Measurements from ENCODE around the gene SLC11A1.
A peak's percentile ranks its signal among the peaks of the same experiment; 100 is the strongest.

Gene SLC11A1

GRCh38 chr2:218378053-218378452, 4.0 kb upstream of the SLC11A1 start:
- TF ChIP-seq CTCF (IDR thresholded peaks at IDR 0.05; ENCODE audit: poor library complexity, severe bottlenecking): no peak
- no peaks in the 10 kb centered on the region for H3K9me3 ChIP-seq (ENCODE audit: severe bottlenecking)
- no peak for ATAC-seq (ENCODE audit: low read depth)
- H3K27ac ChIP-seq (ENCODE audit: poor library complexity, severe bottlenecking): no peak overlapping the region
- H3K4me1 ChIP-seq (ENCODE audit: insufficient read depth, poor library complexity, severe bottlenecking): peaks cover 9% of the 10 kb centered on the region
- no peak for DNase-seq (ENCODE audit: low spot score)
- no peaks in the 10 kb centered on the region for H3K27me3 ChIP-seq (ENCODE audit: insufficient read depth, poor library complexity, severe bottlenecking)
- H3K4me3 ChIP-seq (ENCODE audit: severe bottlenecking): no peak overlapping the region
- no peaks in the 10 kb centered on the region for H3K36me3 ChIP-seq (ENCODE audit: low read depth)

- no peaks in the 10 kb centered on the region for H3K36me3 ChIP-seq (ENCODE audit: low read depth)
These were observed 712 bp downstream of the SLC11A1 start for GRCh38 chr2:218382785-218383184.

GRCh38 chr2:218383892-218384519, 1.9 kb downstream of the SLC11A1 start:
- H3K4me3 ChIP-seq (ENCODE audit: severe bottlenecking): no peak overlapping the region
- DNase-seq (ENCODE audit: low spot score) (no peak), ATAC-seq (ENCODE audit: low read depth) (peak; percentile 88)
- peaks cover 14% of the 10 kb centered on the region for H3K4me1 ChIP-seq (ENCODE audit: insufficient read depth, poor library complexity, severe bottlenecking)
- H3K27ac ChIP-seq (ENCODE audit: poor library complexity, severe bottlenecking): peak overlapping the region; percentile 4
- no peaks in the 10 kb centered on the region for H3K9me3 ChIP-seq (ENCODE audit: severe bottlenecking)
- no peaks in the 10 kb centered on the region for H3K36me3 ChIP-seq (ENCODE audit: low read depth)
- H3K27me3 ChIP-seq (ENCODE audit: insufficient read depth, poor library complexity, severe bottlenecking): no peaks in the 10 kb centered on the region
- no peak for TF ChIP-seq CTCF (IDR thresholded peaks at IDR 0.05; ENCODE audit: poor library complexity, severe bottlenecking)

More at GRCh38 chr2:218382785-218383184, 712 bp downstream of the SLC11A1 start:
- Histone ChIP-seq H3K4me1 (ENCODE audit: insufficient read depth, poor library complexity, severe bottlenecking) (peaks cover 14% of the 10 kb centered on the region), H3K9me3 (ENCODE audit: severe bottlenecking) (no peaks in the 10 kb centered on the region), H3K27ac (ENCODE audit: poor library complexity, severe bottlenecking) (no peak overlapping the region), H3K27me3 (ENCODE audit: insufficient read depth, poor library complexity, severe bottlenecking) (no peaks in the 10 kb centered on the region), H3K4me3 (ENCODE audit: severe bottlenecking) (no peak overlapping the region)
- no peak for DNase-seq (ENCODE audit: low spot score)
- no peak for ATAC-seq (ENCODE audit: low read depth)
- no peak for TF ChIP-seq CTCF (IDR thresholded peaks at IDR 0.05; ENCODE audit: poor library complexity, severe bottlenecking)

- H3K9me3 ChIP-seq (ENCODE audit: severe bottlenecking): no peaks in the 10 kb centered on the region
- no peak overlapping the region for H3K4me3 ChIP-seq (ENCODE audit: severe bottlenecking)
- no peaks in the 10 kb centered on the region for H3K36me3 ChIP-seq (ENCODE audit: low read depth)
- H3K4me1 ChIP-seq (ENCODE audit: insufficient read depth, poor library complexity, severe bottlenecking): peaks cover 14% of the 10 kb centered on the region
- H3K27ac ChIP-seq (ENCODE audit: poor library complexity, severe bottlenecking): no peak overlapping the region
- ATAC-seq (ENCODE audit: low read depth): no peak
- DNase-seq (ENCODE audit: low spot score): no peak
- H3K27me3 ChIP-seq (ENCODE audit: insufficient read depth, poor library complexity, severe bottlenecking): no peaks in the 10 kb centered on the region
- no peak for TF ChIP-seq CTCF (IDR thresholded peaks at IDR 0.05; ENCODE audit: poor library complexity, severe bottlenecking)
These were observed 2.9 kb downstream of the SLC11A1 start for GRCh38 chr2:218384975-218385374.
